ENCODE data around the gene PRKCI. TPM values are rescaled to one million over a fixed set of nuclear protein-coding genes. Genes with fewer than 3 reads are reported as not detected.

The PRKCI gene
- total and polyA plus RNA-seq, 4 donors, result 3.2 to 12.7 (median 8.7) TPM

DNA sequence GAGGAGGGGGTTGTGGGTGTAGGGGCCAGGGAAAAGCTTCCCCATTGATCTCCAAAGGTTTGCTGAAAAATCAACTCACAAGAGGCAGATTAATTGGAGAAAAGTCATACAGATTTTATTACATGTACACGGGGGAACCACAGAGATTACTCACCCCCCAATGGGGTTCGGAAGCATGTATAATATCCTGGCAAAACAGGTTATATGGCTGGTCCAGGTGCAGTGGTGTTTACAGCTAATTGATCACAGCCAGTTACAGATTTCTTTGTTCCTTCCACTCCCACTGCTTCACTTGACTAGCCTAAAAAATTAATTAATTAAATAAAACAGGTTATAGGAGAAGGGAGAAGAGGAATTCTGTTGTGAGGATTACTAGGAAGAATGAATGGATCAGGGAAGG lies 22.4 kb downstream of the PRKCI start:
- TF ChIP-seq EGR1 (IDR thresholded peaks at IDR 0.05; ENCODE audit: low read depth in 2 of 2) (no peak), FOXA2 (IDR thresholded peaks at IDR 0.05) (no peak), NR2F2 (IDR thresholded peaks at IDR 0.05) (no peak), HNF4G (IDR thresholded peaks at IDR 0.05) (no peak), JUND (IDR thresholded peaks at IDR 0.05) (no peak), RXRA (IDR thresholded peaks at IDR 0.05) (no peak), YY1 (IDR thresholded peaks at IDR 0.05) (no peak), SP1 (IDR thresholded peaks at IDR 0.05) (no peak)
- TF ChIP-seq, protein P1, sequence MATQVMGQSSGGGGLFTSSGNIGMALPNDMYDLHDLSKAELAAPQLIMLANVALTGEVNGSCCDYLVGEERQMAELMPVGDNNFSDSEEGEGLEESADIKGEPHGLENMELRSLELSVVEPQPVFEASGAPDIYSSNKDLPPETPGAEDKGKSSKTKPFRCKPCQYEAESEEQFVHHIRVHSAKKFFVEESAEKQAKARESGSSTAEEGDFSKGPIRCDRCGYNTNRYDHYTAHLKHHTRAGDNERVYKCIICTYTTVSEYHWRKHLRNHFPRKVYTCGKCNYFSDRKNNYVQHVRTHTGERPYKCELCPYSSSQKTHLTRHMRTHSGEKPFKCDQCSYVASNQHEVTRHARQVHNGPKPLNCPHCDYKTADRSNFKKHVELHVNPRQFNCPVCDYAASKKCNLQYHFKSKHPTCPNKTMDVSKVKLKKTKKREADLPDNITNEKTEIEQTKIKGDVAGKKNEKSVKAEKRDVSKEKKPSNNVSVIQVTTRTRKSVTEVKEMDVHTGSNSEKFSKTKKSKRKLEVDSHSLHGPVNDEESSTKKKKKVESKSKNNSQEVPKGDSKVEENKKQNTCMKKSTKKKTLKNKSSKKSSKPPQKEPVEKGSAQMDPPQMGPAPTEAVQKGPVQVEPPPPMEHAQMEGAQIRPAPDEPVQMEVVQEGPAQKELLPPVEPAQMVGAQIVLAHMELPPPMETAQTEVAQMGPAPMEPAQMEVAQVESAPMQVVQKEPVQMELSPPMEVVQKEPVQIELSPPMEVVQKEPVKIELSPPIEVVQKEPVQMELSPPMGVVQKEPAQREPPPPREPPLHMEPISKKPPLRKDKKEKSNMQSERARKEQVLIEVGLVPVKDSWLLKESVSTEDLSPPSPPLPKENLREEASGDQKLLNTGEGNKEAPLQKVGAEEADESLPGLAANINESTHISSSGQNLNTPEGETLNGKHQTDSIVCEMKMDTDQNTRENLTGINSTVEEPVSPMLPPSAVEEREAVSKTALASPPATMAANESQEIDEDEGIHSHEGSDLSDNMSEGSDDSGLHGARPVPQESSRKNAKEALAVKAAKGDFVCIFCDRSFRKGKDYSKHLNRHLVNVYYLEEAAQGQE (IDR thresholded peaks at IDR 0.05), result no peak
- H3K27me3 ChIP-seq (ENCODE audit: control insufficient read depth in 4 of 4, insufficient read depth in 4 of 4, low read length in 3 of 4), result no peaks in the 10 kb centered on the region
- WGBS, result 57% methylated on average over 2 of the region's 2 CpGs
- H3K9ac ChIP-seq (ENCODE audit: low read depth in 1 of 2, low read length in 2 of 2), result no peak overlapping the region
- H3K9me3 ChIP-seq (ENCODE audit: control insufficient read depth in 4 of 4, low read length in 3 of 4), result no peaks in the 10 kb centered on the region
- H3K4me3 ChIP-seq (ENCODE audit: low read depth in 1 of 3, low read length in 3 of 3), result no peak overlapping the region
- DNase-seq (ENCODE audit: low spot score), result no peak
- no peak overlapping the region for H3K27ac ChIP-seq (ENCODE audit: low read depth in 1 of 2, low read length in 2 of 2)
- H3K4me1 ChIP-seq (ENCODE audit: control insufficient read depth in 4 of 4, insufficient read depth in 4 of 4, low read length in 3 of 4), result no peaks in the 10 kb centered on the region
- peaks cover 0 to 11% (median 1%) of the 10 kb centered on the region in 4 donors for H3K36me3 ChIP-seq (ENCODE audit: control insufficient read depth in 4 of 4, insufficient read depth in 3 of 4, low read depth in 1 of 4, low read length in 3 of 4)

DNA sequence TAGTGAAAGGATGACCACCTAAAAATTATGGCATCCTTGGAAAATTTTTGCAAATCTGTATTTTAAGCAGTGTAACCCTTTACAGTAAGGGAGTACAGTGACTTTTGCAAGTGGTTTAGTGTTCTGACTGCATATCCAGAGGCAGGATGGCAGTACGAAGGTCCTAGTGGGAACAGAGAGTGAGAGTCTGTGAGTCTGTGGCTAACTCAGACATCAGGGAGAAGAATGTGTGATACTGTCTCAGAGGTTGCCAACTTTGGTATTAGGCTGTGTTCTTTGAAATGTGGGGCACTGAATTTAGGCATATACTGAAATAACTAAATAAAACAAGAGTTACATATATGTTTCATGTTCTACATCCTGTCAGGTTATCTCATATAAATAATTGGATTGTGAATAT lies 25.7 kb downstream of the PRKCI start:
- Histone ChIP-seq H3K9ac (ENCODE audit: low read depth in 1 of 2, low read length in 2 of 2) (no peak overlapping the region), H3K9me3 (ENCODE audit: control insufficient read depth in 4 of 4, low read length in 3 of 4) (no peaks in the 10 kb centered on the region), H3K4me1 (ENCODE audit: control insufficient read depth in 4 of 4, insufficient read depth in 4 of 4, low read length in 3 of 4) (no peaks in the 10 kb centered on the region), H3K27me3 (ENCODE audit: control insufficient read depth in 4 of 4, insufficient read depth in 4 of 4, low read length in 3 of 4) (no peaks in the 10 kb centered on the region), H3K36me3 (ENCODE audit: control insufficient read depth in 4 of 4, insufficient read depth in 3 of 4, low read depth in 1 of 4, low read length in 3 of 4) (peaks cover 0 to 11% (median 1%) of the 10 kb centered on the region in 4 donors), H3K4me3 (ENCODE audit: low read depth in 1 of 3, low read length in 3 of 3) (no peak overlapping the region), H3K27ac (ENCODE audit: low read depth in 1 of 2, low read length in 2 of 2) (no peak overlapping the region)
- TF ChIP-seq, protein P2, sequence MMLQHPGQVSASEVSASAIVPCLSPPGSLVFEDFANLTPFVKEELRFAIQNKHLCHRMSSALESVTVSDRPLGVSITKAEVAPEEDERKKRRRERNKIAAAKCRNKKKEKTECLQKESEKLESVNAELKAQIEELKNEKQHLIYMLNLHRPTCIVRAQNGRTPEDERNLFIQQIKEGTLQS (IDR thresholded peaks at IDR 0.05), result no peak
- DNase-seq (ENCODE audit: low spot score), result no peak
- 92% methylated on average over 1 of the region's 1 CpG for WGBS

DNA sequence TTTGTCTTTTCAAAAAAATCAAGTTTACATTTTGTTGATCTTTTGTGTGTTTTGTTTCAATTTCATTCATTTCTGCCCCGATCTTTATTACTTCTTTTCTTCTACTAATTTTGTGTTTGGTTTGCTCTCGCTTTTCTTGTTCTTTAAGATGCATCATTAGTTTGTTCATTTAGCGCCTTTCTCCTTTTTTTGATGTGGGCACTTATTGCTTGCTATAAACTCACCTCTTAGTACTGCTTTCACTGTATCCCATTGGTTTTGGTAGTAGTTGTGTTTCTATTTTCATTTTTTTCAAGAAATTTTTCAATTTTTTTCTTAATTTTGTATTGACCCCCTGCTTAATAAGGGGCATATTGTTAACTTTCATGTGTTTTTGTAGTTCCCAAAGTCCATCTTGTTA lies 34.4 kb downstream of the PRKCI start:
- H3K9me3 ChIP-seq (ENCODE audit: control insufficient read depth in 4 of 4, low read length in 3 of 4), result no peaks in the 10 kb centered on the region
- no peak overlapping the region for H3K9ac ChIP-seq (ENCODE audit: low read depth in 1 of 2, low read length in 2 of 2)
- no peaks in the 10 kb centered on the region for H3K27me3 ChIP-seq (ENCODE audit: control insufficient read depth in 4 of 4, insufficient read depth in 4 of 4, low read length in 3 of 4)
- WGBS, result 96% methylated on average over 3 of the region's 3 CpGs
- TF ChIP-seq HNF4G (IDR thresholded peaks at IDR 0.05), result no peak
- TF ChIP-seq, protein P3, sequence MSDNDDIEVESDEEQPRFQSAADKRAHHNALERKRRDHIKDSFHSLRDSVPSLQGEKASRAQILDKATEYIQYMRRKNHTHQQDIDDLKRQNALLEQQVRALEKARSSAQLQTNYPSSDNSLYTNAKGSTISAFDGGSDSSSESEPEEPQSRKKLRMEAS (IDR thresholded peaks at IDR 0.05), result no peak
- TF ChIP-seq NR2F2 (IDR thresholded peaks at IDR 0.05), result no peak
- TF ChIP-seq YY1 (IDR thresholded peaks at IDR 0.05), result no peak
- no peak for TF ChIP-seq JUND (IDR thresholded peaks at IDR 0.05)
- peaks cover 0 to 5% (median 0%) of the 10 kb centered on the region in 4 donors for H3K36me3 ChIP-seq (ENCODE audit: control insufficient read depth in 4 of 4, insufficient read depth in 3 of 4, low read depth in 1 of 4, low read length in 3 of 4)
- H3K4me3 ChIP-seq (ENCODE audit: low read depth in 1 of 3, low read length in 3 of 3), result no peak overlapping the region
- no peak for DNase-seq (ENCODE audit: low spot score)
- no peak overlapping the region for H3K27ac ChIP-seq (ENCODE audit: low read depth in 1 of 2, low read length in 2 of 2)
- H3K4me1 ChIP-seq (ENCODE audit: control insufficient read depth in 4 of 4, insufficient read depth in 4 of 4, low read length in 3 of 4), result peaks cover 0 to 7% (median 0%) of the 10 kb centered on the region in 4 donors
